ENCODE measurements around the gene RNASEH2B.

GRCh38 chr13:50915565-50915964, 6.0 kb downstream of the RNASEH2B start:
- TF ChIP-seq CTCF (IDR thresholded peaks at IDR 0.05) (no peak), POLR2A (IDR thresholded peaks at IDR 0.05) (no peak)

All from ovary (tissue), 3 donors.